Stimulated activated CD8-positive, alpha-beta memory T cell treated with anti-CD3 and anti-CD28 coated beads, Interleukin-4, amount 100 ng/mL, for 24 hours (primary cell): Measurements from ENCODE around the gene CSAG1.
"Not testable (repeated sequence)": the region's sequence is repeated elsewhere in the genome, so short reads cannot be mapped to it uniquely, and the experiment has no call there.

Source experiments
- DNase-seq: peaks from one replicate; pipeline ENCODE4 v3.0.0-alpha.2; 2020; ENCODE audit warnings: low read depth

CSAG1 gene

GRCh38 chrX:152733261-152733975, at the start of gene CSAG1, which contains the start of gene MAGEA12:
Gene CSAG1 (minus strand): TSS chrX:152733721. CDS start chrX:152732460, 1,261 bp downstream.
Gene MAGEA12 (plus strand): TSS chrX:152733757. CDS start chrX:152736162, 2,405 bp downstream.
- DNase-seq: no peak

- not testable (repeated sequence) for DNase-seq
These were observed 36.2 kb upstream of the CSAG1 start, which contains the start of gene MAGEA6 for GRCh38 chrX:152769549-152770289. Gene MAGEA6 (minus strand): TSS chrX:152769689. CDS start chrX:152767650, 2,039 bp downstream.

- not testable (repeated sequence) for DNase-seq
These were observed 33.0 kb upstream of the CSAG1 start for GRCh38 chrX:152766562-152766961.

GRCh38 chrX:152761582-152761981, 28.1 kb upstream of the CSAG1 start:
- not testable (repeated sequence) for DNase-seq

GRCh38 chrX:152759544-152759943, 26.0 kb upstream of the CSAG1 start:
- not testable (repeated sequence) for DNase-seq

GRCh38 chrX:152758918-152759317, 25.4 kb upstream of the CSAG1 start, which contains the start of gene CSAG3:
Gene CSAG3 (plus strand): TSS chrX:152759218.
- DNase-seq: not testable (repeated sequence)

GRCh38 chrX:152754871-152755270, 21.4 kb upstream of the CSAG1 start:
- DNase-seq: not testable (repeated sequence)

- not testable (repeated sequence) for DNase-seq
These were observed 20.4 kb upstream of the CSAG1 start, which contains the start of gene MAGEA2 for GRCh38 chrX:152753686-152754650. Gene MAGEA2 (minus strand): TSS chrX:152753842. CDS start chrX:152751363, 2,479 bp downstream.

- no peak for DNase-seq
These were observed 5.0 kb upstream of the CSAG1 start for GRCh38 chrX:152738560-152738959.

GRCh38 chrX:152736528-152736927, 3.0 kb upstream of the CSAG1 start:
- not testable (repeated sequence) for DNase-seq

GRCh38 chrX:152735860-152736511, 2.5 kb upstream of the CSAG1 start:
- DNase-seq: no peak

- no peak for DNase-seq
These were observed 1.6 kb upstream of the CSAG1 start for GRCh38 chrX:152735101-152735500.

- DNase-seq: not testable (repeated sequence)
These were observed 780 bp upstream of the CSAG1 start for GRCh38 chrX:152734143-152734858.

GRCh38 chrX:152725409-152725808, 8.1 kb downstream of the CSAG1 start:
- DNase-seq: no peak

- not testable (repeated sequence) for DNase-seq
These were observed 19.4 kb downstream of the CSAG1 start, which contains the start of gene MAGEA2B for GRCh38 chrX:152713815-152714787. Gene MAGEA2B (plus strand): TSS chrX:152714628. CDS start chrX:152717107, 2,479 bp downstream.

GRCh38 chrX:152713195-152713594, 20.3 kb downstream of the CSAG1 start:
- DNase-seq: not testable (repeated sequence)

- not testable (repeated sequence) for DNase-seq
These were observed 24.3 kb downstream of the CSAG1 start, which contains the start of gene CSAG2 for GRCh38 chrX:152709173-152709572. Gene CSAG2 (minus strand): TSS chrX:152709273. CDS start chrX:152709112, 161 bp downstream.

GRCh38 chrX:152706500-152706899, 27.0 kb downstream of the CSAG1 start:
- DNase-seq: not testable (repeated sequence)

- not testable (repeated sequence) for DNase-seq
These were observed 33.1 kb downstream of the CSAG1 start for GRCh38 chrX:152700390-152700789.
